Stomach smooth muscle (tissue), 2 donors: ENCODE data around the gene PSTPIP1.

Source experiments
- H3K27ac ChIP-seq: one replicate; pipeline ENCODE4 v1.7.0; 2013; ENCODE audit warnings: mild to moderate bottlenecking, low read length, inconsistent platforms
- H3K27me3 ChIP-seq, 2 donors: one replicate each; pipeline ENCODE4 v1.7.0; 2013; ENCODE audit warnings: low read length in 2 of 2; ENCODE audit not compliant: insufficient read depth in 2 of 2, control insufficient read depth in 1 of 2
- H3K36me3 ChIP-seq, 2 donors: one replicate each; pipeline ENCODE4 v1.7.0; 2013; ENCODE audit warnings: low read length in 2 of 2; ENCODE audit not compliant: control insufficient read depth in 2 of 2, insufficient read depth in 2 of 2
- H3K4me1 ChIP-seq: one replicate; pipeline ENCODE4 v1.7.0; 2013; ENCODE audit warnings: low read length; ENCODE audit not compliant: control insufficient read depth, insufficient read depth
- H3K4me3 ChIP-seq, 2 donors: one replicate each; pipeline ENCODE4 v1.7.0; 2013; ENCODE audit warnings: low read length in 2 of 2
- H3K9ac ChIP-seq, 2 donors: one replicate each; pipeline ENCODE4 v1.7.0; 2013; ENCODE audit warnings: low read length in 2 of 2, mild to moderate bottlenecking in 1 of 2
- H3K9me3 ChIP-seq, 2 donors: one replicate each; pipeline ENCODE4 v1.7.0; 2013; ENCODE audit warnings: low read length in 2 of 2; ENCODE audit not compliant: control insufficient read depth in 2 of 2
- donor health status: healthy.
- donor health status: Pancreatic carcinoma.

Gene PSTPIP1

DNA sequence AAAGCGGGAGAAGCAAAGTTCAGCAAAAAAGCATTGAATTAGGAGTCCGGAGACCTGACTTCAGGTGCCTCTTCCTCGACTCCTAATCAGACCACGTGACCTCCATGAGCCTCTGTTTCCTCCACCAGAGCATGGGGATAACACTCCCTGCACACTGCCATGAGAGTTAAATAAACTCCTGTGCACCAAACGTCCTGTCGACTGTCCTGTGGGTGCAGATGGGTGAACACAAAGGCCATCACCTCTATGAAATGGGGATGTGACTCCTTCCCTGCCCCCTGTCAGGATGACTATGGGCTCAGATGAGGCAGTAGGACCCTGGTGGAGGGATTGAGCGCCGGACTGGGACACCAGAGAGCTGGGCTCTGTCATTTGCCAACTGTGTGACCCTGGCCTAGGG is 89.5 kb downstream of the PSTPIP1 start:
- Histone ChIP-seq H3K4me1 (peaks cover 5% of the 10 kb centered on the region), H3K9ac (no peak overlapping the region), H3K4me3 (no peak overlapping the region), H3K9me3 (no peaks in the 10 kb centered on the region), H3K27ac (no peak overlapping the region), H3K36me3 (no peaks in the 10 kb centered on the region), H3K27me3 (no peaks in the 10 kb centered on the region)

DNA sequence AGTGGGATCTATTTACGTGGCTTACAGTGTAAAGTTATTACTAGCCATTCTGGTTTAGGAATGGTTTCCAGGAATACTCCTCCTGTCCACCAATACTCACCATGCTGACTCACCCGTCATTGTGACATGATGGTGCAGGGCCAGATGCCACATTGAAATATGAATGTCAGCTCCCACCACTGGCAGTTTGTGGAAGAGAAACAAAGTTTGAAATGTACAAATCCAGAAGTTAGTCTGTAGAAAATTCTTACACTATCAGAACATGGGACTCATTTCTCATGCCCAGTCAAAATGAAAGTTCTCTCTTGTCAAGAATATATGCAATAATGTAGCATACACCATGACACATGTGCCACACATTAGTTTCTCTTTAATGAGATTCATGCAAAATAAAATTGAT is 90.4 kb downstream of the PSTPIP1 start:
- H3K9ac ChIP-seq: no peak overlapping the region
- no peaks in the 10 kb centered on the region for H3K27me3 ChIP-seq
- H3K36me3 ChIP-seq: no peaks in the 10 kb centered on the region
- H3K4me3 ChIP-seq: no peak overlapping the region
- H3K9me3 ChIP-seq: no peaks in the 10 kb centered on the region
- no peak overlapping the region for H3K27ac ChIP-seq
- peaks cover 5% of the 10 kb centered on the region for H3K4me1 ChIP-seq
